ENCODE data around the gene HMGB4. TPM values are rescaled to one million over a fixed set of nuclear protein-coding genes. Genes with fewer than 3 reads are reported as not detected.

HMGB4 gene
- total RNA-seq, 1 experiment from 2014 or later, result not detected

- Histone ChIP-seq H3K4me2 (no peak overlapping the region), H4K20me1 (ENCODE audit: insufficient read depth) (no peaks in the 10 kb centered on the region), H3K27me3 (ENCODE audit: insufficient read depth, low read depth) (peaks cover 12% of the 10 kb centered on the region), H3F3A (ENCODE audit: insufficient read depth, low read depth) (no peaks in the 10 kb centered on the region), H3K4me3 (no peak overlapping the region), H3K9me2 (ENCODE audit: insufficient read depth) (no peaks in the 10 kb centered on the region), H3K79me2 (ENCODE audit: low read depth) (no peaks in the 10 kb centered on the region), H3K4me1 (replicated peaks; ENCODE audit: insufficient read depth) (no peaks in the 10 kb centered on the region), H3K36me3 (ENCODE audit: low read depth) (no peaks in the 10 kb centered on the region), H2AFZ (no peak overlapping the region), H3K9me3 (ENCODE audit: insufficient read depth, low read depth) (no peaks in the 10 kb centered on the region), H3K27ac (no peak overlapping the region)
- DNase-seq, result no peak
- no TSS peak for BruUV-seq (replicated peaks)
- intact Hi-C loops (cut with micrococcal nuclease; ENCODE audit: unreplicated experiment), result no loop called here
- POLR2A ChIA-PET (ENCODE audit: unreplicated experiment), result no interaction called here
- TF ChIP-seq EZH2 (IDR thresholded peaks at IDR 0.05; ENCODE audit: low read depth), result no peak
- TF ChIP-seq, protein P1, sequence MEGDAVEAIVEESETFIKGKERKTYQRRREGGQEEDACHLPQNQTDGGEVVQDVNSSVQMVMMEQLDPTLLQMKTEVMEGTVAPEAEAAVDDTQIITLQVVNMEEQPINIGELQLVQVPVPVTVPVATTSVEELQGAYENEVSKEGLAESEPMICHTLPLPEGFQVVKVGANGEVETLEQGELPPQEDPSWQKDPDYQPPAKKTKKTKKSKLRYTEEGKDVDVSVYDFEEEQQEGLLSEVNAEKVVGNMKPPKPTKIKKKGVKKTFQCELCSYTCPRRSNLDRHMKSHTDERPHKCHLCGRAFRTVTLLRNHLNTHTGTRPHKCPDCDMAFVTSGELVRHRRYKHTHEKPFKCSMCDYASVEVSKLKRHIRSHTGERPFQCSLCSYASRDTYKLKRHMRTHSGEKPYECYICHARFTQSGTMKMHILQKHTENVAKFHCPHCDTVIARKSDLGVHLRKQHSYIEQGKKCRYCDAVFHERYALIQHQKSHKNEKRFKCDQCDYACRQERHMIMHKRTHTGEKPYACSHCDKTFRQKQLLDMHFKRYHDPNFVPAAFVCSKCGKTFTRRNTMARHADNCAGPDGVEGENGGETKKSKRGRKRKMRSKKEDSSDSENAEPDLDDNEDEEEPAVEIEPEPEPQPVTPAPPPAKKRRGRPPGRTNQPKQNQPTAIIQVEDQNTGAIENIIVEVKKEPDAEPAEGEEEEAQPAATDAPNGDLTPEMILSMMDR (conservative IDR thresholded peaks at IDR 0.05), result no peak
- CTCF ChIA-PET, result no interaction called here
Observed at GRCh38 chr1:33897092-33897725, 33.3 kb downstream of the HMGB4 start.

DNA sequence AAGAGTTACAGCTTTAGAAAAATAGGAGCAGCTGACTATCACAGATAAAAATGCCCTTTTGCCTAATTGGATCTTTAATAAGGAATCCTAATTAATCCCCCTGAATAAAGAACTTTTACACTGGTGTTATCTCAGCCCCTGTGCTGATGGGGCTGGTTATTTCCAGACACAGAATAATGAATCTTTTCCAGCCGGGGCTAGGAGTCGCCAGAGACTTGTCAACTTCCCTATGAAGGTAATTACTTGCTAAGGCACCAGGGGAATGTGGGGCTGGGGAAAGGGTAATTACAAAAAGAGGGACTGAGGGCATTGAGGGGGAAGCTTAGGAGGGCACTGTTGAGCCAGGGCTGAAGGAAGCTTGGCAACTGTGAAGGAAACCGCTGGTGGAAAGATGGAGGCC is 34.5 kb downstream of the HMGB4 start:
- H3K4me1 ChIP-seq (replicated peaks; ENCODE audit: insufficient read depth), result no peaks in the 10 kb centered on the region
- no peak for DNase-seq
- no peaks in the 10 kb centered on the region for H3K36me3 ChIP-seq (ENCODE audit: low read depth)
- ChIA-PET POLR2A (ENCODE audit: unreplicated experiment) (no interaction called here), CTCF (no interaction called here)
- no peak overlapping the region for H3K4me2 ChIP-seq
- H2AFZ ChIP-seq, result no peak overlapping the region
- H3F3A ChIP-seq (ENCODE audit: insufficient read depth, low read depth), result no peaks in the 10 kb centered on the region
- H3K27ac ChIP-seq, result no peak overlapping the region
- H4K20me1 ChIP-seq (ENCODE audit: insufficient read depth), result no peaks in the 10 kb centered on the region
- H3K79me2 ChIP-seq (ENCODE audit: low read depth), result no peaks in the 10 kb centered on the region
- TF ChIP-seq EZH2 (IDR thresholded peaks at IDR 0.05; ENCODE audit: low read depth), result no peak
- TF ChIP-seq, protein P1 (conservative IDR thresholded peaks at IDR 0.05), result no peak
- no peaks in the 10 kb centered on the region for H3K9me3 ChIP-seq (ENCODE audit: insufficient read depth, low read depth)
- no peak overlapping the region for H3K4me3 ChIP-seq
- intact Hi-C loops (cut with micrococcal nuclease; ENCODE audit: unreplicated experiment), result no loop called here
- no TSS peak for BruUV-seq (replicated peaks)
- H3K27me3 ChIP-seq (ENCODE audit: insufficient read depth, low read depth), result peaks cover 13% of the 10 kb centered on the region
- H3K9me2 ChIP-seq (ENCODE audit: insufficient read depth), result no peaks in the 10 kb centered on the region

- no peak overlapping the region for H3K4me3 ChIP-seq
- DNase-seq, result no peak
- no peaks in the 10 kb centered on the region for H4K20me1 ChIP-seq (ENCODE audit: insufficient read depth)
- H3F3A ChIP-seq (ENCODE audit: insufficient read depth, low read depth), result no peaks in the 10 kb centered on the region
- intact Hi-C loops (cut with micrococcal nuclease; ENCODE audit: unreplicated experiment), result no loop called here
- no peaks in the 10 kb centered on the region for H3K36me3 ChIP-seq (ENCODE audit: low read depth)
- POLR2A ChIA-PET (ENCODE audit: unreplicated experiment), result no interaction called here
- no peak overlapping the region for H3K27ac ChIP-seq
- no peak overlapping the region for H3K4me2 ChIP-seq
- no peaks in the 10 kb centered on the region for H3K4me1 ChIP-seq (replicated peaks; ENCODE audit: insufficient read depth)
- BruUV-seq (replicated peaks), result no TSS peak
- no peaks in the 10 kb centered on the region for H3K9me3 ChIP-seq (ENCODE audit: insufficient read depth, low read depth)
- no peak for TF ChIP-seq EZH2 (IDR thresholded peaks at IDR 0.05; ENCODE audit: low read depth)
- TF ChIP-seq, protein P1 (conservative IDR thresholded peaks at IDR 0.05), result no peak
- no peaks in the 10 kb centered on the region for H3K9me2 ChIP-seq (ENCODE audit: insufficient read depth)
- H2AFZ ChIP-seq, result no peak overlapping the region
- peaks cover 18% of the 10 kb centered on the region for H3K27me3 ChIP-seq (ENCODE audit: insufficient read depth, low read depth)
- CTCF ChIA-PET, result no interaction called here
- no peaks in the 10 kb centered on the region for H3K79me2 ChIP-seq (ENCODE audit: low read depth)
Observed at GRCh38 chr1:33898881-33899280, 35.0 kb downstream of the HMGB4 start.
